Aorta (tissue), 5 donors: ENCODE measurements around the gene REXO1. TPM values are rescaled to one million over a fixed set of nuclear protein-coding genes. Genes with fewer than 3 reads are reported as not detected.
"Not testable (repeated sequence)": the region's sequence is repeated elsewhere in the genome, so short reads cannot be mapped to it uniquely, and the experiment has no call there.

ENCODE experiments used
- ATAC-seq: fragments of 200-7000 bp; cut with Tn5 transposase; one replicate; pipeline ENCODE4 v1.9.1; 2022; ENCODE audit warnings: moderate library complexity; ENCODE audit not compliant: low FRiP score
- DNase-seq, 2 donors: peaks; one replicate each; pipeline ENCODE4 v3.0.0-alpha.2; 2020
- H3K27ac ChIP-seq, 2 donors: one replicate each; pipeline ENCODE4 v1.5.1; 2013; ENCODE audit warnings: low read length in 2 of 2, mild to moderate bottlenecking in 2 of 2, moderate library complexity in 2 of 2, control low read depth in 1 of 2, inconsistent platforms in 1 of 2, low read depth in 1 of 2
- H3K27me3 ChIP-seq, 2 donors: one replicate each; pipeline ENCODE4 v1.6.1; 2013; ENCODE audit warnings: control low read depth in 1 of 2, low read length in 1 of 2, mild to moderate bottlenecking in 1 of 2, moderate library complexity in 1 of 2; ENCODE audit not compliant: insufficient read depth in 2 of 2, control insufficient read depth in 1 of 2
- H3K36me3 ChIP-seq, 2 donors: one replicate each; pipeline ENCODE4 v1.6.1; 2013; ENCODE audit warnings: control low read depth in 1 of 2, low read length in 1 of 2, mild to moderate bottlenecking in 1 of 2; ENCODE audit not compliant: insufficient read depth in 2 of 2, control insufficient read depth in 1 of 2
- H3K4me1 ChIP-seq, 2 donors: one replicate each; pipeline ENCODE4 v1.6.1; 2013; ENCODE audit warnings: low read length in 2 of 2, control low read depth in 1 of 2, mild to moderate bottlenecking in 1 of 2, moderate library complexity in 1 of 2; ENCODE audit not compliant: insufficient read depth in 2 of 2, control insufficient read depth in 1 of 2
- H3K4me3 ChIP-seq, 2 donors: one replicate each; pipeline ENCODE4 v1.5.1; 2013; ENCODE audit warnings: low read length in 2 of 2, control low read depth in 1 of 2, mild to moderate bottlenecking in 1 of 2
- H3K9me3 ChIP-seq: one replicate; pipeline ENCODE4 v1.6.1; 2013; ENCODE audit warnings: mild to moderate bottlenecking, low read length; ENCODE audit not compliant: control insufficient read depth
- WGBS, 2 donors: extraction: QIAGEN DNeasy Blood & Tissue Kit; methylation state at CpG; one replicate each; pipeline ENCODE4 v1.1.7; 2013; 5-methylcytosine and 5-hydroxymethylcytosine counted together
- intact Hi-C, 2 donors: fragments of 100-400 bp; cut with DNase I; formaldehyde crosslinking; loops; one replicate each; pipeline versions ENCODE4 v1.14.2 to v1.15.0; 2022
- polyA plus RNA-seq, 2 donors: library from polyadenylated mRNA; stranded (reverse); fragments of 200-250 nt; gene quantifications; one replicate each; pipeline ENCODE4 v1.2.3, GENCODE V29; 2013
- total RNA-seq, 2 donors: library from RNA; stranded (reverse); fragmentation: NEBNext Ultra II Directional; extraction: Animal tissue kit (Norgen Biotek cat#: 25700); gene quantifications; one replicate each; pipeline ENCODE4 v1.2.1, GENCODE V29; 2021
- donor health status: healthy with polysubstance abuse.
- donor health status: Bipolar disorder and iron deficiency.
- donor health status: DM: no; HTN: no; CAD: no.
- donor health status: DM: no; HTN: no; CAD: no.
- donor health status: DM: yes; HTN: yes; CAD: no.

Gene REXO1
- total and polyA plus RNA-seq, 4 donors: 4.8 to 29.9 (median 26.7) TPM

DNA sequence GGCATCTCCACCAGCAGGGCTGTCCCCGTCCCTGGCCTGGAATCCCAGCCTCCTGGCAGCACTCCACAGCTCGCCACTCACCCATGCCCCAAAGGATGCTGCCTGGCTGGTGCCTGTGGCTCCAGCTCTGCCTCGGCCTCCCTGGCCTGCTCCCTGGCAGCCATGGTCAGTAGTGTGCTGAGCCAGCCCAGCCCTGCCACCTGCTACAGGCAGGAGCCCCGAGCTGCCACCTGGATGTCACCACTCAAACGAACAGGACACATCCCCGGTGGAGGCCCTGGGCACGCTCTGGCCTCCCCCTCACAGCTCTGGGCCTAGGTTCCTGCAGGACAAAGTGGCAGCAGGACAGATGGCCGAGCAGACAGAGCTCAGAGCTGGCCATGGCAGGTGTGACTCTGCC is 30.3 kb upstream of the REXO1 start:
- ATAC-seq, H3K36me3 ChIP-seq, DNase-seq, H3K9me3 ChIP-seq, H3K4me1 ChIP-seq, H3K27ac ChIP-seq, H3K27me3 ChIP-seq, intact Hi-C loops, H3K4me3 ChIP-seq: not testable (repeated sequence)
- WGBS, 2 donors: 61% methylated on average over 7 to 8 of the region's 8 CpGs

DNA sequence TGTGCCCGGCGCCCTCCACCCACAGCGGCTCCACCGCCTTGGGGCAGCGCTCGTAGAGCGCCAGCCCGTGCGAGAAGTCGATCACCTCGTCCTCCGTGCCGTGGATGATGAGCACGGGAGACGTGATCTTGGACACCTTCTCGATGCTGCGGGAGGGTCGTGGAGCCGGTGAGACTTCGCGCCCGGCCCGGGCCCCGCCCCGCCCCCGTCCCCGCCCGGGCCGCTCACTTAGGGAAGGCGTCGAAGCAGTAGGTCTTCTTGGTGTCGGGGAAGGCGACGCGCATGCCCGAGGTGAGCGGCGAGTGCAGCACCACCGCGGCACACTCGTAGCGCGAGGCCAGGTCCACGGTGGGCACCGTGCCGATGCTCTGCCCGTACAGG is 29.0 kb upstream of the REXO1 start:
- H3K4me3 ChIP-seq, intact Hi-C loops, H3K27ac ChIP-seq, ATAC-seq, H3K27me3 ChIP-seq, H3K36me3 ChIP-seq, H3K4me1 ChIP-seq, H3K9me3 ChIP-seq, DNase-seq: not testable (repeated sequence)
- WGBS, 2 donors: 68 to 69% methylated on average over 37 to 41 of the region's 47 CpGs

DNA sequence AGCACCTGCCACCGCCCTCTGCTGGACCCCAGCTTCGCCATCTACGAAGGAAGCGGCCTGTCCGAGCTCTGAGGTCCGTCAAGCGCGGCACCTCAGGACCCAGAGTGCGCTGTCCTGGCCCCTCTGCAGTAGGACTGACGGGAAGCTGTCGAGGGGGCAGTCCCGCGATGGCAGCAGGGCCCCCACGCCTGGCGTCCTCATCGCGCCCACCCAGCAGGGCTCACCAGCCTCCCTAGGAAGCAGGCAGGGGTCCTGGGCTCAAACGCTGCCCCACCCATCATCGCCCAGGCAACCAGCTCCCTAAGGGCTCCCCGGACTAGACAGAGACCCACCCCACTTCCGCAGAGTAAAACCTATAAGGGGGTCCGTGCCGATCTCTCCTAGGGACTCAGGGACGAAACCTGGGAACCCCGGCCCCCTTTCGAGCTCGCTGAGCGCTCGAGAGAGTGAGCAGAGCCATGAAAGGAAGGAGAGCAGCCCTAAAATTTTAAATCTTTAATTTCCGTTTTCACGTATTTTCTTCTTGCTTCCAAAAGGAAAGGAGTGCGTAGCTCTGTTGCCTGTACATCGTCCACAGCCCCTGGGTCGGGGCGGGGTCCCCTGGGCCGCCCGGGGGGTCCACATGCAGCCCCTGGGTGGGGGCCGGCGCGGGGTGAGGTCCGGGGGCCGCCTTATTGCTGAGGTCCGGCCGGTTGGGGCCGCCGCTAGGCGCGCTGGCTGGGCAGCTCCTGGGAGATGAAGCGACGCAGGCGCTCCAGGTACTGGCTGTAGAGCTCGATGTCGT is 28.4 kb upstream of the REXO1 start:
- DNase-seq, H3K27me3 ChIP-seq, H3K36me3 ChIP-seq, intact Hi-C loops, H3K9me3 ChIP-seq, H3K4me1 ChIP-seq: not testable (repeated sequence)
- Histone ChIP-seq H3K27ac (peak overlapping the region in 1 of 2 donors; percentile 37), H3K4me3 (peak overlapping the region in 1 of 2 donors; percentile 93)
- 38 to 41% methylated on average over 45 to 47 of the region's 53 CpGs for WGBS, 2 donors
- ATAC-seq: peak; percentile 26

DNA sequence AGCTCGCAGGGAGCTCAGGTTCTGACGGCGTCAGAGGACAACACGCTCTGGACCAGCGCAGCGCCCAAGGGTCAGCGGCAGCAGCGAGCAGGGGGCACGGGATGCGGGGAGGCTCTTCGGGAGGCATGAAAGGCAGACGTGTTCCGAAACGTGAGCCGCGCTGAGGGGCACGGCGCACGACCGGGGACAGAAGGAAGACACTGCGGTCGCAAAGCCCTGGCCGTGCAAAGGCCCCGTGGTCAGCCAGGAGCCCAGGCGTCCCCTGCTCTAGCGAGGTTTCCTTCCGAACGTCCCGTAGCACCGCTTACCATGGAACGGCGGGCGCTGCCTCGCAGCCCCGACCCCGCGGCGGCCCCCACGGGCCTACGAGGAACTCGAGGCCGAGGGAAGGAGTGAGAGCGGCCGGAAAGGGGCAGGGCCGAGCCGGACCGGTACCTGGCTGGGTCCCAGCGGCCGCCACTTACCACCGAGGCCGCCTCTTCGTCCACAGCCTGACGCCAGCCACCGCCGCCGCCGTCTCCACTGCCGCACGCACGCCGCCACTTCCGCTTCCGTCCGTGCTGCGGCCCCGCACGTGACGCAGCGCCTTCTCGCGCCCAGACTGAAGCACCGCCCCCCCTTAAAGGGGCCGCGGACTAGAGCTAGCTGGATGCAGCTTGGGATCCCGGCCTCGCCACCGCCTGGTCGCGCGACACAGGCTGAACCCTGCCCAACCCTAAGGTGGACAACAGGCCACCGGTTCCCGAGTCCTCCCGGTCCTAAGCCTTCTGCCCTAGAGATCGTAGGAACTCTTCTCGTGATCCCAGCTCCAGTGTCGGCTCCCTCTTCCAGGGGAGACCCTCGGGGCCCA is 27.6 kb upstream of the REXO1 start:
- intact Hi-C loops: no loop called here
- no peaks in the 10 kb centered on the region for H3K4me1 ChIP-seq
- WGBS, 2 donors: 0 to 1% methylated on average over 78 to 87 of the region's 87 CpGs

DNA sequence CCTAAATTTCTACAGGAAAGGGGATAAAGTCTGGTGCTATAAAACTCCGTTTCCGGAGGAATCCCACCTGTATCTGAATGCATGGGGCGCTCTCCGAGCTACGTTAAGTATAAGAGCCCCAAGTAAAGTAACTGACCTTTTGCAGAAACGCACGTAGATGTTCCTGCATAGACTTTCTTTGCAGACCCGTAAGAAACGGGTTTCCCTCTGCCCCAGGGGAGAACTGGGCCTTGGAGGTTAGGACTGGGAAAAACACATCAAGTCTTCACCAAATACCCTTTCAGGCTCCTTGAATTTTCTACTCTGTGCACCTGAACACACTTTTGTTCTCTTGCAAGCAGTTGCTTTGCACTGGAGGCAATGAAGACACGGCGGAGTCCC is 27.0 kb upstream of the REXO1 start:
- 3% methylated on average over 11 of the region's 11 CpGs for WGBS, 2 donors
- intact Hi-C loops, H3K27me3 ChIP-seq, H3K9me3 ChIP-seq, H3K36me3 ChIP-seq, H3K4me1 ChIP-seq, ATAC-seq, DNase-seq: not testable (repeated sequence)
- H3K27ac ChIP-seq: peak overlapping the region in 1 of 2 donors; percentile 87
- H3K4me3 ChIP-seq: peak overlapping the region; percentile 75 to 93

More for the DNA sequence above, 27.6 kb upstream of the REXO1 start:
- Histone ChIP-seq H3K27ac (peak overlapping the region in 1 of 2 donors; percentile 87), H3K27me3 (no peaks in the 10 kb centered on the region), H3K36me3 (no peaks in the 10 kb centered on the region), H3K9me3 (no peaks in the 10 kb centered on the region), H3K4me3 (peak overlapping the region; percentile 75 to 93)
- DNase-seq (peak; percentile 96 to 97), ATAC-seq (peak; percentile 96)

DNA sequence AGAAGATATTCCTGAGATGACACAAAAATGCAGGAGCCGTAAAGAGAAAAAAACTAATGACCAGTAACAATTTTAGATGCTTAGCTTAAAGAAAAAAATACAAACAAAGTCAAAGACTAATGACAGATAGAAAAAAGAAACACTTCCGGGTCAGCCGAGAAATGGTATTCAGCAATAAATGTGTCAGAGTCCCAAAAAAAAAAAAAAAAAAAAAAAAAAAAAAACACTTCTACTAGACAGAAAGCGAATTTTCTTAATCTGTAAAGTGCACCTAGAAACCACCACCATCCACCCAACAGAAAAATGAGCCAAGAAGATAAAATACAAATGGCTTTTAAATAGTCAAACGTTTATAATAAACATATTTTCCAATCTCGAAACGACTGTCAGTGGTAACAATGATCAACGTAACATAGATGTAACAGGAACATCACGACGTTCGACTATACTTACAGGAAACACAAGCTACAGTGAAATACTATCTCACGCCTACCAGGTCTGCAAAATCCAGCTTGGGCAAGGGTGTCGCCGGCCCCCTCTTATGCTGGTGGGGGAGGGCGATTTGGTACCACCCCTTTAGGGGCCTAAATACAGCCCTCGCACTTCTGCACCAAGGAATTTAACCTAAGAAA is 26.4 kb upstream of the REXO1 start:
- WGBS, 2 donors: 9 to 14% methylated on average over 16 of the region's 16 CpGs
- no peak for ATAC-seq
- Histone ChIP-seq H3K36me3 (no peaks in the 10 kb centered on the region), H3K9me3 (no peaks in the 10 kb centered on the region), H3K4me3 (peak overlapping the region in 1 of 2 donors; percentile 93), H3K4me1 (no peaks in the 10 kb centered on the region), H3K27me3 (no peaks in the 10 kb centered on the region), H3K27ac (peak overlapping the region in 1 of 2 donors; percentile 29)
- DNase-seq: no peak
- intact Hi-C loops: no loop called here

DNA sequence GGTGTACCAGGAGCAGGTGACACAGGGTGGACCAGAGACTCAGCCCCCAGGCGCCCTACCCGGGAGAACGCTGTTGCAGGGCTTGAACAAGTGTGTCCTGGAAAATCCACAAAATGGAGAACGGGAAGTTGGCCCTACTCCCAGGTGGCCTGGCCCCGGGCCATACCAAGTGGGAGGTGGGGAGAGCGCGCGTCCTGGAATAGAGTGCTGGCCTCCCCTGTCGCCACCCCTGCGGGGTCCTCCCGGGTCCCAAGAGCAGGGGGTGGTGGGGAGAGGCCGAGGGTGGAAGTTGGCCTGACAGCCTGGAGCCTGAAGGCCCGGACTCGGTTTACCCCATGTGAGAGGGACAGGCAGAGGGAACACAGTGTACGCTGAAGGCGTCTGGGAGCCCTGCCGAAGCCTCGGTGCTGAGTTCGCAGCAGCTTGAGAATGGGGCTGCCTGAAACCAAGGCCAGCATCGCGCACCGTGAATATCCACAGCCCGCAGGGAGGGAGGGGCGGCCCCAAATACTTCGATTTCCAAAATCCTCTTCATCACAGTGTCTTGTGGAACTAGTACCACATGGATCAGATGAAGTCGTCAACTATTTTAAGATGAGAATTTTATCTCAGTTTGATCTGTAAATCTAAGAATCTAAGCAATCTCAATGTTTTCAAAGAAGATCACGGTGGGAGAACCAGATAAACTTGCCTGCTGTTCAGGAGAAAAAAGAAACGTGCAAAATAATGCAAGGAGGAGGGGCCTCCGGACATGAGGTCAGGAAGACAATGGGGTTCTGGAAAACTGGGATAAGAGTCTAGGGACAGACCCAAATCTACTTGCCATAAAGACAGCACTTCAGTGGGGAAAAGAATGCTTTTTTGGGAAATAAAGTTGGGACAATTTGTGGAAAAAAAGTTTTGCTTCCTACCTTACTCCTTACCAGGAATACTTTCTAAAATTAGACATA is 25.5 kb upstream of the REXO1 start:
- Histone ChIP-seq H3K27me3 (no peaks in the 10 kb centered on the region), H3K9me3 (no peaks in the 10 kb centered on the region), H3K27ac (peak overlapping the region in 1 of 2 donors; percentile 11), H3K36me3 (no peaks in the 10 kb centered on the region), H3K4me3 (no peak overlapping the region), H3K4me1 (no peaks in the 10 kb centered on the region)
- intact Hi-C loops: no loop called here
- ATAC-seq (no peak), DNase-seq (no peak)
- 38 to 52% methylated on average over 28 to 29 of the region's 29 CpGs for WGBS, 2 donors
